Tibial nerve (tissue), 4 donors: Measurements from ENCODE around the gene NPPC. TPM values are rescaled to one million over a fixed set of nuclear protein-coding genes. Genes with fewer than 3 reads are reported as not detected.

ENCODE experiments used
- DNase-seq, 2 donors: peaks; one replicate each; pipeline ENCODE4 v3.0.0-alpha.2; 2019; ENCODE audit warnings: low spot score in 2 of 2
- H3K27ac ChIP-seq, 4 donors: fragments of 200-600 bp; sonication (generic) in 3 of 4; one replicate each; pipeline ENCODE4 v1.5.1; 2017 to 2019; ENCODE audit warnings: mild to moderate bottlenecking in 1 of 4
- H3K27me3 ChIP-seq, 2 donors: fragments of 200-600 bp; sonication (generic) in 1 of 2; one replicate each; pipeline versions ENCODE4 v1.5.1 to v1.6.0; 2017 to 2019
- H3K36me3 ChIP-seq, 3 donors: fragments of 200-600 bp; sonication (generic); one replicate each; pipeline ENCODE4 v1.5.1; 2018 to 2019
- H3K4me1 ChIP-seq, 4 donors: fragments of 200-600 bp; sonication (generic) in 3 of 4; one replicate each; pipeline ENCODE4 v1.5.1; 2017 to 2019
- H3K4me3 ChIP-seq, 4 donors: fragments of 200-600 bp; sonication (generic) in 3 of 4; one replicate each; pipeline ENCODE4 v1.5.1; 2017 to 2019; ENCODE audit warnings: mild to moderate bottlenecking in 1 of 4, moderate library complexity in 1 of 4
- H3K9me3 ChIP-seq, 4 donors: fragments of 200-600 bp; sonication (generic) in 3 of 4; one replicate each; pipeline ENCODE4 v1.5.1; 2017 to 2019
- EP300 ChIP-seq, 2 donors: sonication (generic); formaldehyde crosslinking; IDR thresholded peaks; one replicate each; pipeline ENCODE4 v1.6.1; 2017; ENCODE audit warnings: antibody characterized with exemption in 2 of 2, mild to moderate bottlenecking in 1 of 2
- POLR2A ChIP-seq, 2 donors: fragments of 450-650 bp; IDR thresholded peaks; one replicate each; pipeline ENCODE4 v1.6.1; 2017; ENCODE audit warnings: antibody characterized with exemption in 2 of 2, mild to moderate bottlenecking in 2 of 2, moderate library complexity in 2 of 2
- WGBS, 2 donors: methylation state at CpG; one replicate each; pipeline ENCODE4 v1.1.5; 2018; 5-methylcytosine and 5-hydroxymethylcytosine counted together
- total RNA-seq, 4 donors: library from RNA; depleted of rRNA; stranded (reverse); fragments of >200 nt; gene quantifications; one replicate each; pipeline ENCODE4 v1.1.0, GENCODE V29; 2016
- TF ChIP-seq, protein P1 (sequence below), 5 experiments: fragments of 200-600 bp in 3 of 5; fragments of 450-650 bp in 2 of 5; sonication (generic) in 3 of 5; IDR thresholded peaks; one replicate each; pipeline ENCODE4 v1.5.1; 2016 to 2019; ENCODE audit warnings: antibody characterized with exemption in 5 of 5, mild to moderate bottlenecking in 3 of 5, moderate library complexity in 2 of 5

Gene NPPC
- total RNA-seq, 4 donors from 2014 or later, result not detected

DNA sequence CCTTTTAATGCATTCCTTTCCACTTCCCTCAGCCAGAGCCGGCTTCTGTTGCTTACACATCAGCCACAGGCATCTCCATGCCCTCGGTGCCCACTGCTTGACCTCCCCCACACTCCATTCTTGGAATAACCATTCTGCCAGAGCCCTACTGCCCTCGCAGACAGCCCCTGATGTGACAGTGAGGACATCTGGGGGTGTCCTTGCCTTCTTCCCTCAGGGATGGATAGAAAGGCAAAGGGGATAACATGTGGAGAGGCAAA, 6.4 kb upstream of the NPPC start:
- 80 to 82% methylated on average over 3 of the region's 3 CpGs for WGBS, 2 donors
- no peak for DNase-seq
- no peaks in the 10 kb centered on the region for H3K36me3 ChIP-seq
- peaks cover 0 to 23% of the 10 kb centered on the region in 2 donors for H3K27me3 ChIP-seq
- no peaks in the 10 kb centered on the region for H3K9me3 ChIP-seq
- H3K4me1 ChIP-seq, result peaks cover 0 to 6% (median 0%) of the 10 kb centered on the region in 4 donors
- no peak overlapping the region for H3K4me3 ChIP-seq
- no peak overlapping the region for H3K27ac ChIP-seq
- TF ChIP-seq POLR2A (IDR thresholded peaks at IDR 0.05) (no peak), EP300 (IDR thresholded peaks at IDR 0.05) (no peak)
- TF ChIP-seq, protein P1, sequence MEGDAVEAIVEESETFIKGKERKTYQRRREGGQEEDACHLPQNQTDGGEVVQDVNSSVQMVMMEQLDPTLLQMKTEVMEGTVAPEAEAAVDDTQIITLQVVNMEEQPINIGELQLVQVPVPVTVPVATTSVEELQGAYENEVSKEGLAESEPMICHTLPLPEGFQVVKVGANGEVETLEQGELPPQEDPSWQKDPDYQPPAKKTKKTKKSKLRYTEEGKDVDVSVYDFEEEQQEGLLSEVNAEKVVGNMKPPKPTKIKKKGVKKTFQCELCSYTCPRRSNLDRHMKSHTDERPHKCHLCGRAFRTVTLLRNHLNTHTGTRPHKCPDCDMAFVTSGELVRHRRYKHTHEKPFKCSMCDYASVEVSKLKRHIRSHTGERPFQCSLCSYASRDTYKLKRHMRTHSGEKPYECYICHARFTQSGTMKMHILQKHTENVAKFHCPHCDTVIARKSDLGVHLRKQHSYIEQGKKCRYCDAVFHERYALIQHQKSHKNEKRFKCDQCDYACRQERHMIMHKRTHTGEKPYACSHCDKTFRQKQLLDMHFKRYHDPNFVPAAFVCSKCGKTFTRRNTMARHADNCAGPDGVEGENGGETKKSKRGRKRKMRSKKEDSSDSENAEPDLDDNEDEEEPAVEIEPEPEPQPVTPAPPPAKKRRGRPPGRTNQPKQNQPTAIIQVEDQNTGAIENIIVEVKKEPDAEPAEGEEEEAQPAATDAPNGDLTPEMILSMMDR (IDR thresholded peaks at IDR 0.05), result no peak

GRCh38 chr2:231931481-231931915, 5.3 kb upstream of the NPPC start:
- no peak for DNase-seq
- WGBS, 2 donors, result 79 to 88% methylated on average over 7 of the region's 7 CpGs
- Histone ChIP-seq H3K4me3 (no peak overlapping the region), H3K27ac (no peak overlapping the region), H3K27me3 (peaks cover 0 to 35% of the 10 kb centered on the region in 2 donors), H3K36me3 (no peaks in the 10 kb centered on the region), H3K4me1 (peaks cover 0 to 15% (median 4%) of the 10 kb centered on the region in 4 donors), H3K9me3 (no peaks in the 10 kb centered on the region)
- TF ChIP-seq POLR2A (IDR thresholded peaks at IDR 0.05) (no peak), EP300 (IDR thresholded peaks at IDR 0.05) (peak in 1 of 2 donors; percentile 22)
- TF ChIP-seq, protein P1 (IDR thresholded peaks at IDR 0.05), result no peak

- Histone ChIP-seq H3K27ac (no peak overlapping the region), H3K36me3 (no peaks in the 10 kb centered on the region), H3K4me1 (peaks cover 0 to 23% (median 10%) of the 10 kb centered on the region in 4 donors), H3K9me3 (no peaks in the 10 kb centered on the region), H3K4me3 (no peak overlapping the region), H3K27me3 (peaks cover 0 to 42% of the 10 kb centered on the region in 2 donors)
- 56 to 66% methylated on average over 6 to 8 of the region's 8 CpGs for WGBS, 2 donors
- no peak for DNase-seq
- no peak for TF ChIP-seq POLR2A (IDR thresholded peaks at IDR 0.05)
- TF ChIP-seq, protein P1 (IDR thresholded peaks at IDR 0.05), result no peak
- TF ChIP-seq EP300 (IDR thresholded peaks at IDR 0.05), result no peak
Observed at GRCh38 chr2:231930593-231931281, 4.5 kb upstream of the NPPC start.

GRCh38 chr2:231929961-231930592, 3.9 kb upstream of the NPPC start:
- DNase-seq, result no peak
- Histone ChIP-seq H3K36me3 (no peaks in the 10 kb centered on the region), H3K4me3 (no peak overlapping the region), H3K9me3 (no peaks in the 10 kb centered on the region), H3K4me1 (peaks cover 0 to 29% (median 15%) of the 10 kb centered on the region in 4 donors), H3K27ac (no peak overlapping the region), H3K27me3 (peaks cover 0 to 46% of the 10 kb centered on the region in 2 donors)
- TF ChIP-seq EP300 (IDR thresholded peaks at IDR 0.05) (no peak), POLR2A (IDR thresholded peaks at IDR 0.05) (no peak)
- TF ChIP-seq, protein P1 (IDR thresholded peaks at IDR 0.05), result no peak
- WGBS, 2 donors, result 37 to 57% methylated on average over 11 of the region's 11 CpGs
